ENCODE results near the gene CYBB.

DNA sequence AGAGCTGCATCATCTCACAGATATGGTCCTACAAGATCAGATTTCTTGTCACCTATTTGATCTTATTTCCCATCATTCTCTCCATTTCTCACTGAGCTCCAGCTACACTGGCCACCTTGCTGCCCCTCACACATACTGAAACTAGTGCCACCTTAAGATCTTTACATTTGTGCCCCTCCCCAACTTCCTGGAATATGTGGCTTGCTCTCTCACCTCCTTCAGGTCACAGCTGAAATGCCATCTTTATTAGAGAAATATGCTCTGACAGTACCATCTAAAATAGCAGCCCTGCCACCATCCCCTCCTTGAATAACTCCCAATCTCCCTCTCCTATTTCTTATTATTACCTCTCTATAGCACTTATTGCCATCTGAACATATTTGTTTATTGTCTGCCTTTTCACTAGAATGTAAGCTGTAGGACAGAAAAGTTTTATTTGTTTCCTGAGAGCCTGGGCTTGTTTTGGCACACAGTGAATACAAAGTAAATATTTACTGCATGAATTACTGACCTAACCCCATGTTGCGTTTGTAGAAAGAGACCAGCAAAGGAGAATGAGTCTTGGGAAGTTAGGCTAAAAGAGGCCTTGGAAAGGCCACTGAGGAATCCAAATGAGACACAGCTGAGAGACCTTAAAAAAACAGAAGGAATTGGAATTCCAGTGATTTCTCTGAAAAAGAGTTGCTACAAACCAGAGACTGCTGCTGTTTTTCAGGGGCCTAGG, 44.8 kb downstream of the CYBB start:
- TF ChIP-seq EZH2phosphoT487 (IDR thresholded peaks at IDR 0.05; ENCODE audit: low read length) (no peak), EZH2 (optimal IDR thresholded peaks at IDR 0.05; ENCODE audit: low read depth, low read length) (no peak)
- TF ChIP-seq, protein P1, sequence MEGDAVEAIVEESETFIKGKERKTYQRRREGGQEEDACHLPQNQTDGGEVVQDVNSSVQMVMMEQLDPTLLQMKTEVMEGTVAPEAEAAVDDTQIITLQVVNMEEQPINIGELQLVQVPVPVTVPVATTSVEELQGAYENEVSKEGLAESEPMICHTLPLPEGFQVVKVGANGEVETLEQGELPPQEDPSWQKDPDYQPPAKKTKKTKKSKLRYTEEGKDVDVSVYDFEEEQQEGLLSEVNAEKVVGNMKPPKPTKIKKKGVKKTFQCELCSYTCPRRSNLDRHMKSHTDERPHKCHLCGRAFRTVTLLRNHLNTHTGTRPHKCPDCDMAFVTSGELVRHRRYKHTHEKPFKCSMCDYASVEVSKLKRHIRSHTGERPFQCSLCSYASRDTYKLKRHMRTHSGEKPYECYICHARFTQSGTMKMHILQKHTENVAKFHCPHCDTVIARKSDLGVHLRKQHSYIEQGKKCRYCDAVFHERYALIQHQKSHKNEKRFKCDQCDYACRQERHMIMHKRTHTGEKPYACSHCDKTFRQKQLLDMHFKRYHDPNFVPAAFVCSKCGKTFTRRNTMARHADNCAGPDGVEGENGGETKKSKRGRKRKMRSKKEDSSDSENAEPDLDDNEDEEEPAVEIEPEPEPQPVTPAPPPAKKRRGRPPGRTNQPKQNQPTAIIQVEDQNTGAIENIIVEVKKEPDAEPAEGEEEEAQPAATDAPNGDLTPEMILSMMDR (IDR thresholded peaks at IDR 0.05; ENCODE audit: low read length): peak; percentile 17; the same call in 1 of the 2 replicates

Measured in MM.1S (cell line).